LoVo (cell line): ENCODE results near the gene LINC00305.

Experiments
- DNase-seq: peaks from one replicate; pipeline ENCODE4 v3.0.0-alpha.2; 2016; ENCODE audit warnings: low spot score

LINC00305 gene

DNA sequence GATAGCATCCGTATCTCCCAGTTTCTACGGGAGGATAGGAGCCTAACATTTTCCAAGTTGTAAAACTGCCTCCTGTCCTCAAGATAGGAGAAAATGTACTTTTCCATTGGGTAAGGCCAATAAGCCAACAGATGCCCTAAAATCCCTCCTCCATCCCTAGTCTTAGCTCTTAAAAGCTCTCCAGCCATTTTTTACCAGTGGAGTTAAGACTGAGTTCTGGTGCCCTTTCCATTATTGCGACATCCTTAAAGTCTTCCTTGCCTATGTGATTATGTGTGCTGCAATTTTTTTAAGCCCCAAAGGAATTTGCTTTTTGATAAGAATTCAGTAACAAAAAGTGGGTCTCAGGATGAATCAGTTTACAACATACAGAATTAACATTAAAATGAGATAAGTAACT, 33.0 kb downstream of the LINC00305 start:
- DNase-seq, result no peak

DNA sequence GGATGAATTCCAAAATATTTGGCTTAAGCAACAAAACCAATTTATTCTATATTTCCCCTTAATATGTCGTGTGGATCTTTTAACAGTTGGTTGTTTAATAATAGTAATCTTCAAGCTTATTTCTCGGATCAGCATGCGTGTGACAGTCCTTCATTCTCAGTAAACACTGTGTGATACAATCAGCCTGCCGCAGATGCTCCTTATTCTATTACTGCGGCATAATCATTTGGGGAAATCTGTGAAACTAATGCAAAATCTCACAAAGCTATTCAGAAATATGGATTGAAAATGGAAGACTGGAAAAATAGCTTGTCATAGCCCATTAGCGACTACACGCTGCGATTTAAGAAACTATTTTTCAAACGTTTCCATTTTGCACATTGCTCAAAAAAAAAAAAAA, 36.9 kb downstream of the LINC00305 start:
- DNase-seq, result no peak

DNA sequence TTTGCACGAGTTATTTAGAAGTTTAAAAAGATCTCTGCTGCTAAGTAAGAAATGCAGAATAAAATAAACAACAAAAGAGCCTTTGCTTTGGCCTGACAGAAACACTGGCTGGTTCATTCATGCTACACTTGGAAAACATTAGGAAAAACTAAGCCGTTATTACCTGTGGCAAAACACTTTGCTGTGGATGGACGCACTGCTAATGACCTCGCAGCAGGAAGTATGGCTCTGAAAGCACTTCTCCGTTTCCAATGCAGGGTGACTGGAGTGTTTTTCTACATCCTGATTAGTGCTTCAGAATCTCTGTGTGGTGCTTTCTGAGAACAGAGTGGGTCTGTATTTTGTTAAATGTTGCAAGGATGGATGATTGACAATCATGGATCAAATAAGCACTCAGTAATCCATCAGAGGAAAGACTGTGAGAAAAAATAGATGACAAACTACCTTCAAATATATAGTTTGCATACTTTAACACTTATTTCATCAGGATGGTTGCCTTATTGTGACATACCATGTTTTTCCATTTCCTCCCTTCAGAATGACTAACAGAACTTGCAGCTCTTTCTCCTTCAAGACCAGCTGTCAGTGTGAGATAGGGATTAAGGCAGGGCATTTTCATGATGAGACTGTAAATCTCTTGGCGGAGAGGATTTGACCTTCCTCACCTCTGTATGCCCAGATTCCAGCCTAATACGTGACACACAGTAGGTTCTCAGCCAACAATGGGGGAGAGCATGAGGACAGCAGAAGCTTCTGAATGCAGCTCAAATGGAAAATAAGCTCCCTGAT, 38.0 kb downstream of the LINC00305 start:
- DNase-seq, result no peak

DNA sequence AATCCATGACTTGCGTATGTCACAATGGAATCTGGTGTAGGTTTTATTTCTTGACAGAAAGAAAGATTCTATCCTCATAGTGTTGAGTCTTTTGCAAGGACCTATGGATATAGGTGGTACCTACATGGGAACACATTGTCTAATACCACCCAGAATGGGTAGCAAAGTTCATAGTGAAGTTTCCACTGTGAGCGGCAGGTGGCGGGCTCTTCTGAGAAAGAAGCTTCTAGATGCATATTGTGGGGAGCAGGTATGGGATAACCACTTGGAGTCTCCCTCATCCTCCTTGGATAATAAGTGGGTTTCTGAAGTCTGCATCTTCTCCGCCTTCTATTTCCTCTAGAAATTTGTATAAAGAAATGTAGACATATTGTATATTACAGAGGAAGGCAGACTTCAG, 44.9 kb downstream of the LINC00305 start:
- no peak for DNase-seq

DNA sequence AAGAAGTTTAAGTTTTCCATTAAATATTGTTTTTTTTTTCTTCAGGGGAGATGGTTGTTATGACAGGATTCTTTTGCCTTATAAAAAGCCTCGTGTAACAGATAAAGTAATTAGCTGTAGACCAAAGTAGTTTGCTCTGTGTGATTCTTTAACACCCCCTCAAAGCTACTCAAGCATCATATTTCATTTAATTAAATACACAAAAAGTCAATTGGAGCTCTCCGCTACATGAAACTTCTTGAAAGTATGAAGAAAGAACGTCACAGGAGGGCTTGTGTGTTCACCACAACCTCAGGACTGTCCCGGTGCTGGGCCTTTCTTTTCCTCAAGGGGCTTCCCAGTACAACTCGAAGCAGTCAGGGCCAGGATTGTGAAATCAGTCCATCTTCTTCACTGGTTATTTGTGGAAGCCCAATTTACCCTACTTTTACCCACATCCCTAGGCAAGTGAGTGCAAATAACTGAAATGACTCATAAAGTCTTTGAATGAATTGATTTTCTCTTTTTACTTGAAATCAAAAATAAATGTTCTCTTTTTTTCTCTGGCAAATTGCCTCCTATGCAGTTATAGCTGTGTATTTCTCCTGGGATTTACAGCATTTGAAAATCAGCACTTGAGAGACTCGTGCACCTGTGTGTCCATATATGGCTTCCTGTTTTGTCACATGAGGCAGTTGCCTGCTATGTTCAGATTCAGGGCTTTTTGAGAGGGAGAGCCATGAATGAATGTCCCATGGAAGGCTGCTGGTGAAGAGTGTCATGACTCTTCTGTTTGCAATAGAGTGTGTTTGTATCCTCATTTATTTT, 48.6 kb downstream of the LINC00305 start:
- DNase-seq, result no peak

DNA sequence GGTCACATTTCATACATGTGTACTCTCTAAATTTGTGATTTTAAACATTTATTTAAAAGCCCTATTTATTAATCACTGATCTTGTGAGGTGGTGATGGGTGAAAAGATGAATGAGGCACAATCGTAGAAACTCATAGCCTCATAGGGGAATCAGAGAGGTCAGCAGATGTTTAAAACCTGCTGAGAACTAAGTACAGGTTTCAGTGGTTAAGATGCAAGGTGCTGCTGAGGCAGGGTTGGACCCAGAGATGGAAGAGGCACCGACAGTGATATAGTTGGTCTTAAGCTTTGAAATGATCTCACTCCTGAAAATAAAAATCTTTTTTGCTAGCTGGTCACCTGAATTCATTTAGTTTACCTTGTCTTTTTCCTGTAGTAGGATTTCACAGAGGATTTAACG, 49.6 kb downstream of the LINC00305 start:
- DNase-seq, result no peak

DNA sequence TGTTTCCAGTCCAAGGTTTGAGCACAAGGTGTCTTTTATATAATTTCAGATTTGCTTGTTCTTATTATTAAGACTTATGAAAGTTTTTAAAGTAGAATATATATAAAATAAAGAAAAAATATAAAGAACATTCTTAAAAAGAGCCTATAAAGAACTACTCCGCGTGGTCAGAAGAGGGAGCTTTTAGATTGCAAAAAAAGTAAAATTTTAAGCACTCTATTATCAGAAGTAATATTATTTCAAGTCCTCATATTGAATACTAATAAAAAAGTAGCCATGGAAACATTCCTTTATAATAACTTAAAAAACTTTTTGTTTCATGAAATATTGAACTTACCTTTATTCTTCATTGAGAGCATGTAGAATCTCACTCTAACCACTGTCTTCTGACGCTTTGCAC, 51.4 kb downstream of the LINC00305 start:
- DNase-seq, result no peak

DNA sequence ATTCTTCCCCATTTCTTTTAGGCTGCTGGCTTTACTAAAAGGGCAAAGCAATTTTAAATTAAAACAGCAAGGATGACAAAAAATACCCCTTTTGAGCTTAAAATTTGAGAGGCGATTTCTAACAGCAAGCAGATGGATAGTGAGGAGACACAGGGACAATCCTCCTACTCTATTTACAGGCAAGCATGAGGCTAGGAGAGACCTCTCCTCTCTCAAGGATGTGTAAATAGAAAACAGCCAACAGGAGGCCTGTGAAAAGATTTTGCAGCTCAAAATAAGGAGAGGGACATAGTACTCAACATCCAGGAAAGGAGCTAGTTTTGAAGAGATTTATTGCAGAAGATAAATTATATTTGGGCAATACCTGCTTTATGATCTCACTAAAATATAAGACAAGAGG, 53.8 kb downstream of the LINC00305 start:
- DNase-seq, result no peak

DNA sequence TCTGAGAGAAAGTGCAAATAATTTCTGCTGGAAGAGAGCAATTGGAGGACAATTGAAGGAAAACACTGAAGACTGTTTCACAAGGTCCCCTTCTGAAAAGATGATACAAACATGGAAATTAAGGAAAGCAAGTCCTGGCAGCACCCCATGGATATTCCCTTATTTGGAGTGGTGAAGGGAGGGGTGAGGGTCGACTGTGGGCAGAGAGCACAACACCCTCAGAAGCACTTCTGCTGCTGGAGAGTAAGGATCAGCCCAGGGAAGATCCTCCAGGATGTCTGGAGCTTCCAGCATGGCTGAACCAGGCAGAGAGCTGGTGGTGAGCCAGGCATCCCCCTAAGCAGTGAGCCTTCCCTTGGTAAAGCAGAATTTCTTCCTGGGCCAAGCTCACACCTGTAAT, 54.7 kb downstream of the LINC00305 start:
- no peak for DNase-seq

DNA sequence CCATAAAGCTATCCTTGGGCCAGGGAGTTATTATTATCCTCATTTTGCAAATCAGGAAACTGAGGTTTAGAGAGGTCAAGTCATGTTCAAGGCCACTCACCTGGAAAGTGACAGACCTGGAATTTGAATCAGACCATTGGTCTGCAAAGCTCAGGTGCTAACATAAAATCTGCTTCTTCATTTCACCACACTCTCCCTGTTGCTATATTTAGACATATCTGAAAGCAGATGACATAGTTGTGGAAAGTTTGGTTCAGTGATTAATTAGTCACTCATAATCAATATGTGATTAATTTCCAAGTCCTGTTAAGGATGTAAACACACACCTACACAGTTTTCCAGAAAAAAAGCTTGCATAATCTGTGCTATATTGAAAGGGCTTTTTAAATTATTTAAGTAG, 57.4 kb downstream of the LINC00305 start:
- no peak for DNase-seq

DNA sequence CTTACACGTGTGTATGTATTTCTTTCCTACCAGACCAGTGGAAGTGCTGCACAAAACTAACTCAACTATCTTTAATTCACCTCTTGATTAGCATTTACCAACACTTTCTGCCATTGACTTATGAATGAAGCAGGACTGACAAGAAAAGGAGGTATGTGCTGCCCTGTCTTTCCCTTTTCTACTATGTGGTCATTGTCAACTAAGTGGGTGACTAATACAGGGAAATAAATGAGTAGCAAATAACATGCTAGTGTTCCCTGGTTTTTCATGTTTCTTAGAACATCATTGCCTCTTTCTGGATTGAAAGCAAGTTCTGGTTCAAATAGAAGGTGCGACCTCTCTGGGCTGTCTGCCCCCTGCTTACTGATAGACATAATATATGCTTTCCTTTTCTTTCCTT, 58.0 kb downstream of the LINC00305 start:
- no peak for DNase-seq

DNA sequence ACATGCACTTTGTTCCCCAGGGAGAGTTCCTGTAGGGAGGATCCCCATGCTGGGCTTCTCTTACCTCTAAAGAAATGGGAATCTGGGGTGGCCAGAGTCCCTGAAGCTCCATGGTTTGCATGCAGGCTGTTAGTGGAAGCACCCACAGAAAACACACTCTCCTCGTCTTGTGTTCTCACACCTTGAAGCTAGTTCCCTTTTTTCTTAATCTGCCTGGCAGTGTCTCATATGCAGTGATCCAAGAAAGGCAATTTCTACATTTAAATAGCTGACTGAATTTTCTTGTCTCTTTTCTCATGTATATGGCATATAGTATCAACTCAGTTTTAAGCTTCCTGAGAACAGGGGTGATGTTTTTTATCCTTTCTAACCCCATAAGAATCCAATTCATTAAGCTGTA, 65.0 kb downstream of the LINC00305 start:
- DNase-seq, result no peak

DNA sequence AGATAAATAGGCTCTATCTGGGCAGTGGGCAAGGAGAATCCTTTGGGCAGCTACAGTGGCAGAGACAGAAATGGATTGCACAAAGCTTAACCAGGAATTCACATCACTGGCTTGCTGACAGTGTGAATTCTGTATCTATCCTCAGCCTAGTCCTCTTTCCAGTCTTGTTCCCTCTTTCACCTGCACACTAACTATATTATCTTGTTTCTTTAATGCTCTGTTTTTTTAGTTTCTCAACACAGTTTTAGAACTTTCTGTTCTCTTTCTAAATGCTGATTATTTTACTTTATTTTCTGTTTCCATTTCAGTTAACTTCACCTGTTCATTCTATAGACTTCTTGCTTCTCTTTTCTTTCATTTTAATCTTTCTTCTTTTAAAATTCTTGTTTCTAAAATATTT, 66.4 kb downstream of the LINC00305 start:
- DNase-seq, result no peak

DNA sequence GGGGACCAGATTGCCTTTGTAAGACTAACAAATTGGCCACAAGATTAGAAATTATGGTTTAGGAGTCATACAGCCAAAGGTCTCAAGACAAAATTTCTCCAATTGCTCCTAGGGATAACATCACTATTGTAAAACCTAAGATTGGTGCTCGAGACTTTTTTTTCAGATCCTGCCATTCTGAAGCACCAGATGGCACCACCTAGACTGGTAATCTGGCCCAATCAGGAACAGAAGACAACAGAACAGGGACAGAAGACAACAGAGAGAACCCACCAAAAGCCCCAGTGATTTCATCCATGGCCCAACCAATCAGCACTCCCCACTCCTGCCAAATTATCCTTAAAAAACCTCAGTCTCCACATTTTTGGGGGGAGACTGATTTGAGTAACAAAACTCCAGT, 66.8 kb downstream of the LINC00305 start:
- DNase-seq, result no peak

DNA sequence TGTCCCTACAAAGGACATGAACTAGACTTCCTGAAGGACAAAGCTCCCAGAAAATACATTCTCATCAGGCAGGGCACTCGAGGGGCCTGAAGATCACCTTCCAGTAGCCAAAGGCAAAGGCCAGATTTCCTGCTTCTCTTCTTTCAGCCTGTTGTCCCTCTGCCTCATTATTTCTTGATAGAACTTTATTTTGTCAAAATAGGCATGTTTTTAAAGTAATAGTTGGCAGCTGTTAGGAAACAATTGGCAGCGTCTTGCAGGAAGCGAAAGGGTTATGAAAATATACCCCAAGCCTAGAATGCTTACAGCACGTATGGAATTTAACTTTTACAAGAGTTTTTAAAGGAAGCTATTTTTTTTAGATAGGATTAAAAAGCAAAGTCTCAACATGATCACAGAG, 74.9 kb downstream of the LINC00305 start:
- DNase-seq, result no peak

DNA sequence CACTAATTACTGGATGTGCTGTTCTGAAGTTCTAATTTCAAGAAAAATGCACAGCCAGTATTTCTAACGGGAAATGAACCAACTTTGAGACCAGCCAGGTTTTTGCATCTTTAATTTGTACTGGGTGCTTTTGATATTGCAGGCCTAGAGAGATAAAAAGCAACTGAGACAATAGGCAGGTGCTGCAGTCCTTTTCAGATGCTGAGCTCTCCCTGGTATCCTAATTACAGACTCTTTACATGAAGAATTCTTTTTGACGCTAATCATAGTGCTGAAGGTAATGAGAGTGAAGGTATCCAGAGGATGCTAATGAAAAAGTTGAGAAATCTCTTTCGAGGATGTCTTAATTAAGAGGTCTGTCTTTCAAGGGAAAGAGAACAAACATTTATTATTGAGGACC, 93.9 kb downstream of the LINC00305 start:
- DNase-seq, result no peak

DNA sequence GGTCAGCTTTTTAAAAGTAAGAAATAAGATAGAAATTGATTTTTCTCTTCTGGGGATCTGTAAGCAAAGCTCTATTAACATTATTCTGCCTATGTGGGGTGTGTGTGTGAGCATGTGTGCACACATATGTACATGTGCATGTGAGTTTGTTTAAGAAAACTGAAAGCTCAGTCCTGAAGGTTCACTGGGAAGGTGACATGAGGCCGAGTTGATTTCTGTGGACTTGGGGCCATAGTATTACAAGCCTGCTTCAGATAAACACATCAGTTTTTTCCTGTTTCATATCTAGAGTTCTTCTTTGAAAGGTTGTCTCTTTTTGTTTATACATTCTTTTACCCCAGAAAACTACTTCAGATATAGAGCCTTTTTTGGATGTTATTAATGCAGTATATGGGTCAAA, 95.6 kb downstream of the LINC00305 start:
- no peak for DNase-seq

DNA sequence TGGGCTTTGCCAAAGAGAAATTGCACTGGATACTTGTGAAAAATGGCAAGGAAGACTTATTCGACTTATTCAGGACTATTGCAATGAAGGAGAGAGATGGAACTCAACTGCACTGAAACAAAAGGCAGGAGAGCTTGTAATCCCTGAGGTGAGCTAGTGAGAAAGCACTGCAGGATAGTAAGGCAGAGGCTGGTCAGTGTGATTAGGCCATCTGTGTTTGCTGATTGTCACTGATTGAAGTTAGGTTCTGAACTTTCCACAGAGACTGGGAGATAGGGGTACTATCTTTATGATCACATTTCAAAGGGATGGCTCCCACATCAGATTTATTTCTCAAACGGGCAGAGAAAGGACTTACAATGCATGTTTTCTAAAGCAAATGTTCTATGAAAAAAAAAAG, 96.1 kb downstream of the LINC00305 start:
- DNase-seq, result no peak

DNA sequence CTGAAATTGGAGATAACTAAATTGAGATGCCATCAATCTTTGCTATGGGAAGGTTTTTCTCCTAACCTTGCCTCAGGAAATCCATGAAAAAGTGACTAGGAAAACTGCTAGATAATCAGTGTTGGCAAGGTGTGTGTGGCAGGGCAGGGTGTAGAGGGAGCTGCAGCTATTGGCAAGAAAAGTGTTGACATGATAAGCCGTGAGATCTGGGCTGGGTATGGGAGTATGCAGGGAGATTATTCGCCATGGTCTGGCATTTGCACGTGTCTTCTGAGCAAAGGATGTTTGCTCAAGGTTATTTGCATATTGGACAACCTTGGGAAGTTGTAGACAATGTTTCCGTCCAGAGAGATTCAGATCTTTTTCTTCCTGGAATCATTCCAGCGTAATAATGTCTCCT, 104.3 kb downstream of the LINC00305 start:
- no peak for DNase-seq

DNA sequence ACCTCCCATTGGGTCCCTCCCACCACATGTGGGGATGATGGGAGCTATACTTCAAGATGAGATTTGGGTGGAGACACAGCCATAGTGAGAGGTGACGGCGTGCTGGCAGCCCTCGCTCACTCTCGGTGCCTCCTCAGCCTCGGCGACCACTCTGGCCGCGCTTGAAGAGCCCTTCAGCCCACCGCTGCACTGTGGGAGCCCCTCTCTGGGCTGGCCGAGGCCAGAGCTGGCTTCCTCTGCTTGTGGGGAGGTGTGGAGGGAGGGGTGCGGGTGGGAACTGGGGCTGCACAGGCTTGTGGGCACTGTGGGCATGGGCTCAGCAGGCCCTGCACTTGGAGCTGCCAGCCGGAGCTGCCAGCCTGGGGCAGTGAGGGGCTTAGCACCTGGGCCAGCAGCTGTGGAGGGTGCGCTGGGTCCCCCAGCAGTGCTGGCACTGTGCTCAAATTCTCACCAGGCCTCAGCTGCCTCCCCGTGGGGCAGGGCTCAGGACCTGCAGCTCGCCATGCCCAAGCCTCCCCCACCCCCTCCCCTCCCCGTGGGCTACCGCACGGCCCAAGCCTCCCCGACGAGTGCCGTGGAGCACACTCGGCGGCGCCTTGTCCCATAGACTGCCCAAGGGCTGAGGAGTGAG, 106.0 kb downstream of the LINC00305 start:
- DNase-seq, result no peak

DNA sequence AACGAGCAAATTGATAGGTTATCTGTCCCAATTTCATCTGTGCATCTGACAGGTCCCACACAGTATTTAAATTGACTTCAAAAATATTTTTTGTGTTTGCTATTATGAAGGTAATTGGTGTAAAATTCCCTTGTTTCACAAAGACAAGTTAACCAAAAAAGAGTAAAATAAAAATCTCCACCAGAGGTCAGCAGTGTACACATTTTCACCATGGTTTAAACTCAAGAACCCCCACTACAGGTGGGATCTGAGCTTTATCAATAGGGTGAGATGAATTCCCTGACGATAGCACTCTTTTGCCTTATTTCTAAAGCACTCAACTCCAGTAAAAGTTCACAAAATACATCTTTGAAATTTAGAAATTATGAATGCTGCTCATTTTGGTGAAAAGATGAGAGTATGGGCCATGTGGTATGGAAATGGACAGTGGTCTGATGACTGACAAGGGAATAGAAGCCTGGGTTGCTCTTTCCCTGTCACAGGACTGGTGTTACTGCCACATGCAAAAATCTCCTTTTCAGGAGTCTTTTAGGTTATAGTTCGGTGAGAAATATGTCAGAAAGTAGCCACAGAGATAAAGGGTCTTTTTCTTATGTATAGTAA, 111.0 kb downstream of the LINC00305 start:
- no peak for DNase-seq

DNA sequence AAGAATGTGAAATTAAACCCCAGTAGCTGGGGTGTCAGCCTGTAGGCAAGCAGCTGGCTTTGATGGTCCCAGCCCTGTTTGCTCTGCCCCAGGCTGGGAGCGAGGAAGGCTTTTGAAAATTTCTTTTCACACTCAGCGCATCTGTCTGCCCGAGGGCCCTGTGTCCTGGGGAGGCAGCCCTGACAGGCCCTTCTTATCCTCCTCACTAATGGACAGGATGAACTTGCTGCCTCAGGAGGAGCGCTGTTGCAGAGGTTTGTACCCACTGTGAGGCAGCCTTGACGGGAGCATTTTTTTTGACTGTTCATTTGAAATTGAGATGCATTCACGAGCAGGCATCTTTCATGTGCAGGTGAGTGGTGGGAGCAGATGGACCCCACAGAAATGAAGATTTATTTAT, 116.6 kb downstream of the LINC00305 start:
- no peak for DNase-seq

DNA sequence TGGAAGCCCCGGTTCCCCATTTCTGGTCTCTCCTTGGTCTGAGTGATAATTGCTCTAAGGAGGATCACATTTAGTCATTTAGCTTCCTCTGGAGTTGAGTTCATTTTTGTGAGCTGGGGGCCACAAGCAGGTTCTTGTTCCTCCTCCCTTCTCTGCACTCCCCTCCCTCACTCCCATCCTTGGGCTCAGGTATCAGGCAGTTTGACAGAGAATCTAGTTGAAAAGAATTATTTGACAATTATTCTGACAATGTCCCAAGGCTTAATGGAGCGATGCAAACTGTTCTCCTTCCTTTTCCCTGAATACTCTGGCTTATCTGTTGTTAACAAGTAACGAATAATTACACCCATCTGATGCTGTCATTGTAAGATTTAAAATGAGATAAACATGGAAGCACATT, 117.5 kb downstream of the LINC00305 start:
- DNase-seq, result no peak
